Measurements from ENCODE around the gene RAF1.

DNA sequence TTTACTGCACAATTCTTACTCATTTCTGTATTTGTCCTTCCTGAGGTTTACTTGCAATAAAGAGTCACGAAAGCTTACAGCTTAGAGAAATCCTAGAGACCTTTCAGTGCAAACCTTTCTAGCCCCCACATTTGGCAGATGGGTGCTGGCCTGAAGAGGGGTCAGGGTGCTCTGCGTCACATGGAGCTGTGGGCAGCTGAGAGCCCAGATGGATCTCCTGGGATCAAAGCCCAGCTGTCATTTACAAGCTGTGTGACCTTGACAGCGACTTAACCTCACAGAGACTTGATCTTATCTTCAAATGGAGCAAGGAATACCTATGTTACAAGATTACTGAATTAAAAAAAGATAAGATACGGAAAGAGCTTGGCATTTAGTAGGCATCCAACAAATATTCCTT is 24.0 kb upstream of the RAF1 start:
- TF ChIP-seq, protein P1, sequence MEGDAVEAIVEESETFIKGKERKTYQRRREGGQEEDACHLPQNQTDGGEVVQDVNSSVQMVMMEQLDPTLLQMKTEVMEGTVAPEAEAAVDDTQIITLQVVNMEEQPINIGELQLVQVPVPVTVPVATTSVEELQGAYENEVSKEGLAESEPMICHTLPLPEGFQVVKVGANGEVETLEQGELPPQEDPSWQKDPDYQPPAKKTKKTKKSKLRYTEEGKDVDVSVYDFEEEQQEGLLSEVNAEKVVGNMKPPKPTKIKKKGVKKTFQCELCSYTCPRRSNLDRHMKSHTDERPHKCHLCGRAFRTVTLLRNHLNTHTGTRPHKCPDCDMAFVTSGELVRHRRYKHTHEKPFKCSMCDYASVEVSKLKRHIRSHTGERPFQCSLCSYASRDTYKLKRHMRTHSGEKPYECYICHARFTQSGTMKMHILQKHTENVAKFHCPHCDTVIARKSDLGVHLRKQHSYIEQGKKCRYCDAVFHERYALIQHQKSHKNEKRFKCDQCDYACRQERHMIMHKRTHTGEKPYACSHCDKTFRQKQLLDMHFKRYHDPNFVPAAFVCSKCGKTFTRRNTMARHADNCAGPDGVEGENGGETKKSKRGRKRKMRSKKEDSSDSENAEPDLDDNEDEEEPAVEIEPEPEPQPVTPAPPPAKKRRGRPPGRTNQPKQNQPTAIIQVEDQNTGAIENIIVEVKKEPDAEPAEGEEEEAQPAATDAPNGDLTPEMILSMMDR (IDR thresholded peaks at IDR 0.05) = no peak
- TF ChIP-seq POLR2A (IDR thresholded peaks at IDR 0.05) = no peak

Measured in tibial nerve (tissue), 3 donors.